Endodermal cell (in vitro differentiated cells): Measurements from ENCODE around the gene RAD17. TPM values are rescaled to one million over a fixed set of nuclear protein-coding genes. Genes with fewer than 3 reads are reported as not detected.
A peak's percentile ranks its signal among the peaks of the same experiment; 100 is the strongest.

Experiments used
- DNase-seq: peaks from one replicate; pipeline ENCODE4 v3.0.0-alpha.2; 2017
- H3K27ac ChIP-seq: 2 replicates; pipeline ENCODE4 v1.5.1; 2013; ENCODE audit warnings: mild to moderate bottlenecking, low read depth, low read length, moderate library complexity
- H3K27me3 ChIP-seq: 2 replicates; pipeline ENCODE4 v1.6.1; 2013; ENCODE audit warnings: mild to moderate bottlenecking, low read length, moderate library complexity; ENCODE audit not compliant: insufficient read depth, control insufficient read depth, poor library complexity, severe bottlenecking
- H3K36me3 ChIP-seq: 2 replicates; pipeline ENCODE4 v1.7.0; 2013; ENCODE audit warnings: mild to moderate bottlenecking, low read length, moderate library complexity; ENCODE audit not compliant: control insufficient read depth, insufficient read depth
- H3K4me1 ChIP-seq: one replicate; pipeline ENCODE4 v1.7.0; 2013; ENCODE audit warnings: low read length; ENCODE audit not compliant: control insufficient read depth, insufficient read depth
- H3K4me3 ChIP-seq: 2 replicates; pipeline ENCODE4 v1.5.1; 2013; ENCODE audit warnings: mild to moderate bottlenecking, low read length, moderate library complexity
- H3K9ac ChIP-seq: 2 replicates; pipeline ENCODE4 v1.6.1; 2013; ENCODE audit warnings: mild to moderate bottlenecking, low read length, moderate library complexity; ENCODE audit not compliant: poor library complexity, severe bottlenecking; ENCODE audit errors: extremely low read depth
- H3K9me3 ChIP-seq: 2 replicates; pipeline ENCODE4 v1.6.1; 2013; ENCODE audit warnings: mild to moderate bottlenecking, low read length, moderate library complexity; ENCODE audit not compliant: control insufficient read depth
- H3K27ac Mint-ChIP-seq: 2 replicates; pipeline ENCODE4 v1.8.0; 2020; ENCODE audit warnings: mixed read lengths
- H3K27me3 Mint-ChIP-seq: 2 replicates; pipeline ENCODE4 v1.8.0; 2021; ENCODE audit warnings: mild to moderate bottlenecking, mixed read lengths; ENCODE audit not compliant: insufficient read depth
- H3K36me3 Mint-ChIP-seq: 2 replicates; pipeline ENCODE4 v1.8.0; 2020; ENCODE audit warnings: low read depth, mixed read lengths
- H3K4me1 Mint-ChIP-seq: 2 replicates; pipeline ENCODE4 v1.8.0; 2020; ENCODE audit warnings: mixed read lengths
- H3K4me3 Mint-ChIP-seq: 2 replicates; pipeline ENCODE4 v1.8.0; 2020; ENCODE audit warnings: mild to moderate bottlenecking, moderate library complexity, mixed read lengths
- H3K9me3 Mint-ChIP-seq: 2 replicates; pipeline ENCODE4 v1.8.0; 2020; ENCODE audit warnings: mild to moderate bottlenecking, mixed read lengths
- CTCF ChIP-seq: fragments of 200-600 bp; sonication (generic); conservative IDR thresholded peaks from 2 replicates; pipeline ENCODE4 v1.5.0; 2021; ENCODE audit warnings: antibody characterized with exemption, mild to moderate bottlenecking
- WGBS, 2 experiments: methylation state at CpG; one replicate each; pipeline versions ENCODE4 v1.1.5 to v1.1.7; 2013; ENCODE audit warnings: missing lambda C conversion rate in 2 of 2, mixed read lengths in 1 of 2; ENCODE audit not compliant: insufficient coverage in 1 of 2, insufficient read length in 1 of 2; 5-methylcytosine and 5-hydroxymethylcytosine counted together
- total RNA-seq, 2 donors: library from RNA; stranded (reverse); fragmentation: NEBNext Ultra II Directional in 1 of 2; extraction: Animal tissue kit (Norgen Biotek cat#: 25700) in 1 of 2; gene quantifications; 2 replicates in 1 of 2; 3 replicates in 1 of 2; pipeline ENCODE4 v1.2.1, GENCODE V29; 2021

Gene RAD17
- total RNA-seq, 2 donors from 2014 or later: 30.1 to 40.0 TPM

DNA sequence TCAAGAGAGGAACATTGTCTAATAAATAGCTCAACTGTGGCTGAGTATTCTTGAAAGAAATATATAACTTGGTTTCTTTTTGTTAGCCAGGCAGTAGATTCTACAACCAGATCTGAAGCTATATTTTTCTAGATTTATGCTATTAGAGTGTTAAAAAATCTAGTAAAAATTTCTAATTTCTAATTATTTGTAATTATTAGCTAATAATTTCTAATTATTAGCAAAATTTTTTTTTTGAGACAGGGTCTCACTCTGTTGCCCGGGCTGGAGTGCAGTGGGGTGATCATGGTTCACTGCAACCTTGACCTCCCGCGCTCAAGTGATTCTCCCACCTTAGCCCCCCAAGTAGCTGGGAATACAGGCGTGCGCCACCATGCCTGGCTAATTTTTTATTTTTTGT lies 2.8 kb downstream of the RAD17 start:
- Histone ChIP-seq H3K4me3 (no peak overlapping the region), H3K27me3 (no peaks in the 10 kb centered on the region), H3K27ac (no peak overlapping the region), H3K9me3 (no peaks in the 10 kb centered on the region), H3K36me3 (peaks cover 31% of the 10 kb centered on the region), H3K9ac (no peak overlapping the region), H3K4me1 (no peaks in the 10 kb centered on the region)
- no peaks in the 10 kb centered on the region for H3K9me3 Mint-ChIP-seq
- no peak overlapping the region for H3K27ac Mint-ChIP-seq
- WGBS, 2 experiments: 100% methylated on average over 5 of the region's 5 CpGs; no CpG with 5 or more reads in 1 of the 2 experiments
- no peak for TF ChIP-seq CTCF
- no peaks in the 10 kb centered on the region for H3K27me3 Mint-ChIP-seq
- no peak for DNase-seq
- H3K4me3 Mint-ChIP-seq: no peak overlapping the region
- H3K4me1 Mint-ChIP-seq: peaks cover 16% of the 10 kb centered on the region
- H3K36me3 Mint-ChIP-seq: peaks cover 27% of the 10 kb centered on the region

GRCh38 chr5:69374911-69375446 lies 5.4 kb downstream of the RAD17 start:
- Histone ChIP-seq H3K36me3 (peaks cover 51% of the 10 kb centered on the region), H3K27me3 (no peaks in the 10 kb centered on the region), H3K4me1 (no peaks in the 10 kb centered on the region), H3K9ac (no peak overlapping the region), H3K9me3 (no peaks in the 10 kb centered on the region), H3K27ac (no peak overlapping the region), H3K4me3 (no peak overlapping the region)
- H3K36me3 Mint-ChIP-seq: peaks cover 29% of the 10 kb centered on the region
- no peaks in the 10 kb centered on the region for H3K27me3 Mint-ChIP-seq
- no peaks in the 10 kb centered on the region for H3K9me3 Mint-ChIP-seq
- H3K27ac Mint-ChIP-seq: peak overlapping the region; percentile 21
- peaks cover 6% of the 10 kb centered on the region for H3K4me1 Mint-ChIP-seq
- no peak for DNase-seq
- H3K4me3 Mint-ChIP-seq: no peak overlapping the region
- WGBS, 2 experiments: 85 to 97% methylated on average over 4 of the region's 4 CpGs
- no peak for TF ChIP-seq CTCF

DNA sequence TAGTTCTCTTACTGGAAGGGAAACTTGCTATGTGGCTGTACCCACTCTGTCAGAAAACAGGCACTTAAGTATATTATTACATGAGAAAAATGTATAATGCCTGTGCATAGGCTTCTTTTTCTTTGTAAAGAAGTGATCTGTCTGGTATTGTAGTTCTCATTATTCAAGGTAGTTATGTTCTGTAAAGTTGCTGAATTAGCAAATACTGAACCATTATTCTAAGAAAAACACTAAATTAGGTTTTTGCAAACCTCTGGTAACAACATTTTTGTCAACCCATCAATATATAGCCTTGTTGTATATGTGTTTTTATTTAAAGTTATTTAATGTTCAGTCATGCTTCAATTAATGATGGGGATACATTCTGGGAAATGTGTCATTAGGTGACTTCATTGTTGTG lies 8.8 kb downstream of the RAD17 start:
- Histone ChIP-seq H3K27ac (no peak overlapping the region), H3K4me1 (no peaks in the 10 kb centered on the region), H3K4me3 (no peak overlapping the region), H3K9me3 (no peaks in the 10 kb centered on the region), H3K9ac (no peak overlapping the region), H3K27me3 (no peaks in the 10 kb centered on the region), H3K36me3 (peaks cover 79% of the 10 kb centered on the region)
- Mint-ChIP-seq H3K27me3 (no peaks in the 10 kb centered on the region), H3K36me3 (peaks cover 47% of the 10 kb centered on the region), H3K4me3 (no peak overlapping the region), H3K4me1 (no peaks in the 10 kb centered on the region), H3K27ac (no peak overlapping the region), H3K9me3 (no peaks in the 10 kb centered on the region)
- no peak for DNase-seq
- TF ChIP-seq CTCF: no peak
